Hepatocyte (in vitro differentiated cells): Measurements from ENCODE around the gene WRNIP1. TPM values are rescaled to one million over a fixed set of nuclear protein-coding genes. Genes with fewer than 3 reads are reported as not detected.
A peak's percentile ranks its signal among the peaks of the same experiment; 100 is the strongest.

Source experiments
- DNase-seq: peaks from one replicate; pipeline ENCODE4 v3.0.0-alpha.2; 2016; ENCODE audit warnings: low spot score
- H2AFZ ChIP-seq: fragments of 200-600 bp; sonication (generic); 2 replicates; pipeline ENCODE4 v1.6.0; 2016; ENCODE audit warnings: antibody characterized with exemption, mild to moderate bottlenecking
- H3K27ac ChIP-seq: fragments of 200-600 bp; sonication (generic); 2 replicates; pipeline ENCODE4 v1.5.1; 2016; ENCODE audit warnings: mild to moderate bottlenecking
- H3K27me3 ChIP-seq: fragments of 200-600 bp; sonication (generic); 2 replicates; pipeline ENCODE4 v1.6.1; 2016
- H3K36me3 ChIP-seq: fragments of 200-600 bp; sonication (generic); replicated peaks from 2 replicates; pipeline ENCODE4 v1.5.1; 2016; ENCODE audit warnings: low read depth; ENCODE audit not compliant: insufficient read depth
- H3K4me1 ChIP-seq: fragments of 200-600 bp; sonication (generic); 2 replicates; pipeline ENCODE4 v1.5.1; 2016; ENCODE audit warnings: mild to moderate bottlenecking, moderate library complexity; ENCODE audit not compliant: insufficient read depth
- H3K4me2 ChIP-seq: fragments of 200-600 bp; sonication (generic); 2 replicates; pipeline ENCODE4 v1.6.0; 2016
- H3K4me3 ChIP-seq: fragments of 200-600 bp; sonication (generic); 2 replicates; pipeline ENCODE4 v1.5.1; 2016; ENCODE audit warnings: mild to moderate bottlenecking
- H3K79me2 ChIP-seq: fragments of 200-600 bp; sonication (generic); 2 replicates; pipeline ENCODE4 v1.6.0; 2017; ENCODE audit warnings: mild to moderate bottlenecking
- H3K9me2 ChIP-seq: fragments of 200-600 bp; sonication (generic); replicated peaks from 2 replicates; pipeline ENCODE4 v1.6.0; 2017; ENCODE audit warnings: mild to moderate bottlenecking; ENCODE audit not compliant: insufficient read depth
- H3K9me3 ChIP-seq: fragments of 200-600 bp; sonication (generic); 2 replicates; pipeline ENCODE4 v1.5.1; 2016; ENCODE audit warnings: low read depth, mild to moderate bottlenecking
- H4K20me1 ChIP-seq: fragments of 200-600 bp; sonication (generic); 2 replicates; pipeline ENCODE4 v1.6.0; 2016; ENCODE audit warnings: mild to moderate bottlenecking; ENCODE audit not compliant: insufficient read depth, poor library complexity, severe bottlenecking
- CTCF ChIP-seq: fragments of 200-600 bp; sonication (generic); IDR thresholded peaks from 2 replicates; pipeline ENCODE4 v1.5.1; 2016; ENCODE audit warnings: antibody characterized with exemption, mild to moderate bottlenecking; ENCODE audit not compliant: poor library complexity
- EZH2 ChIP-seq: fragments of 200-600 bp; sonication (generic); IDR thresholded peaks from 2 replicates; pipeline ENCODE4 v1.6.1; 2016; ENCODE audit warnings: antibody characterized with exemption, mild to moderate bottlenecking, borderline replicate concordance
- EZH2phosphoT487 ChIP-seq: fragments of 200-600 bp; sonication (generic); IDR thresholded peaks from one replicate; pipeline ENCODE4 v1.6.1; 2018; ENCODE audit warnings: antibody characterized with exemption, mild to moderate bottlenecking, low read depth, moderate library complexity; ENCODE audit not compliant: unreplicated experiment, severe bottlenecking
- WGBS: methylation state at CpG from one replicate; pipeline ENCODE4 v1.1.6; 2016; ENCODE audit warnings: low lambda C conversion rate; ENCODE audit errors: missing lambda C conversion rate; 5-methylcytosine and 5-hydroxymethylcytosine counted together
- polyA plus RNA-seq: library from polyadenylated mRNA; unstranded; fragments of >200 nt; fragmentation: Nextera tagmentation; extraction: Ambion mirVana; gene quantifications from 2 replicates; pipeline ENCODE4 v1.2.1, GENCODE V29; 2016
- total RNA-seq: library from RNA; depleted of rRNA; stranded (reverse); fragments of >200 nt; gene quantifications from 2 replicates; pipeline ENCODE4 v1.2.3, GENCODE V29; 2014

The WRNIP1 gene
- total and polyA plus RNA-seq, 2 experiments from 2014 or later, result 47.6 to 54.6 TPM

GRCh38 chr6:2768696-2769095, 3.5 kb downstream of the WRNIP1 start:
- no peaks in the 10 kb centered on the region for H3K9me3 ChIP-seq
- TF ChIP-seq CTCF, result no peak
- no peak for TF ChIP-seq EZH2
- no peak for TF ChIP-seq EZH2phosphoT487
- no peak for DNase-seq
- H4K20me1 ChIP-seq, result peaks cover 41% of the 10 kb centered on the region
- H3K79me2 ChIP-seq, result peaks cover 76% of the 10 kb centered on the region
- no peak overlapping the region for H3K4me3 ChIP-seq
- WGBS, result 49% methylated on average over 6 of the region's 6 CpGs
- peak overlapping the region; percentile 77 for H3K4me2 ChIP-seq
- H2AFZ ChIP-seq, result no peak overlapping the region
- H3K27me3 ChIP-seq, result no peaks in the 10 kb centered on the region
- no peaks in the 10 kb centered on the region for H3K36me3 ChIP-seq
- peaks cover 32% of the 10 kb centered on the region for H3K4me1 ChIP-seq
- H3K9me2 ChIP-seq, result no peaks in the 10 kb centered on the region
- H3K27ac ChIP-seq, result no peak overlapping the region

GRCh38 chr6:2770171-2770570, 5.0 kb downstream of the WRNIP1 start:
- Histone ChIP-seq H4K20me1 (peaks cover 41% of the 10 kb centered on the region), H3K4me3 (no peak overlapping the region), H3K79me2 (peaks cover 91% of the 10 kb centered on the region), H2AFZ (no peak overlapping the region), H3K27me3 (no peaks in the 10 kb centered on the region), H3K4me1 (peaks cover 28% of the 10 kb centered on the region), H3K27ac (no peak overlapping the region), H3K9me2 (no peaks in the 10 kb centered on the region), H3K36me3 (no peaks in the 10 kb centered on the region), H3K9me3 (no peaks in the 10 kb centered on the region), H3K4me2 (peak overlapping the region; percentile 47)
- DNase-seq, result no peak
- WGBS, result 55% methylated on average over 13 of the region's 13 CpGs
- no peak for TF ChIP-seq EZH2phosphoT487
- TF ChIP-seq CTCF, result no peak
- no peak for TF ChIP-seq EZH2

- H3K4me3 ChIP-seq, result no peak overlapping the region
- peaks cover 28% of the 10 kb centered on the region for H3K4me1 ChIP-seq
- no peaks in the 10 kb centered on the region for H3K27me3 ChIP-seq
- peaks cover 100% of the 10 kb centered on the region for H3K79me2 ChIP-seq
- no peak overlapping the region for H3K27ac ChIP-seq
- H4K20me1 ChIP-seq, result peaks cover 42% of the 10 kb centered on the region
- no peaks in the 10 kb centered on the region for H3K36me3 ChIP-seq
- no peaks in the 10 kb centered on the region for H3K9me2 ChIP-seq
- TF ChIP-seq EZH2, result no peak
- TF ChIP-seq CTCF, result no peak
- TF ChIP-seq EZH2phosphoT487, result no peak
- WGBS, result 67% methylated on average over 4 of the region's 4 CpGs
- H2AFZ ChIP-seq, result no peak overlapping the region
- DNase-seq, result no peak
- H3K4me2 ChIP-seq, result no peak overlapping the region
- H3K9me3 ChIP-seq, result no peaks in the 10 kb centered on the region
Observed at GRCh38 chr6:2771079-2771478, 5.9 kb downstream of the WRNIP1 start.

GRCh38 chr6:2772840-2773239, 7.6 kb downstream of the WRNIP1 start:
- Histone ChIP-seq H3K9me3 (no peaks in the 10 kb centered on the region), H3K36me3 (no peaks in the 10 kb centered on the region), H2AFZ (no peak overlapping the region), H3K4me1 (peaks cover 21% of the 10 kb centered on the region), H3K4me2 (no peak overlapping the region), H3K27ac (no peak overlapping the region), H3K4me3 (no peak overlapping the region), H4K20me1 (peaks cover 36% of the 10 kb centered on the region), H3K27me3 (no peaks in the 10 kb centered on the region), H3K79me2 (peaks cover 100% of the 10 kb centered on the region), H3K9me2 (no peaks in the 10 kb centered on the region)
- no peak for DNase-seq
- TF ChIP-seq CTCF, result no peak
- TF ChIP-seq EZH2phosphoT487, result no peak
- no peak for TF ChIP-seq EZH2
- WGBS, result 94% methylated on average over 3 of the region's 3 CpGs
